ENCODE results near the gene CSHL1.
"Not testable (repeated sequence)": the region's sequence is repeated elsewhere in the genome, so short reads cannot be mapped to it uniquely, and the experiment has no call there.

- not testable (repeated sequence) for TF ChIP-seq POLR2A, POLR2AphosphoS5, CTCF, EP300 (IDR thresholded peaks at IDR 0.05)
Measured at GRCh38 chr17:63894021-63894420, 17.0 kb downstream of the CSHL1 start.
